ENCODE measurements around the gene BANP.
"Not testable (repeated sequence)": the region's sequence is repeated elsewhere in the genome, so short reads cannot be mapped to it uniquely, and the experiment has no call there.

The BANP gene

DNA sequence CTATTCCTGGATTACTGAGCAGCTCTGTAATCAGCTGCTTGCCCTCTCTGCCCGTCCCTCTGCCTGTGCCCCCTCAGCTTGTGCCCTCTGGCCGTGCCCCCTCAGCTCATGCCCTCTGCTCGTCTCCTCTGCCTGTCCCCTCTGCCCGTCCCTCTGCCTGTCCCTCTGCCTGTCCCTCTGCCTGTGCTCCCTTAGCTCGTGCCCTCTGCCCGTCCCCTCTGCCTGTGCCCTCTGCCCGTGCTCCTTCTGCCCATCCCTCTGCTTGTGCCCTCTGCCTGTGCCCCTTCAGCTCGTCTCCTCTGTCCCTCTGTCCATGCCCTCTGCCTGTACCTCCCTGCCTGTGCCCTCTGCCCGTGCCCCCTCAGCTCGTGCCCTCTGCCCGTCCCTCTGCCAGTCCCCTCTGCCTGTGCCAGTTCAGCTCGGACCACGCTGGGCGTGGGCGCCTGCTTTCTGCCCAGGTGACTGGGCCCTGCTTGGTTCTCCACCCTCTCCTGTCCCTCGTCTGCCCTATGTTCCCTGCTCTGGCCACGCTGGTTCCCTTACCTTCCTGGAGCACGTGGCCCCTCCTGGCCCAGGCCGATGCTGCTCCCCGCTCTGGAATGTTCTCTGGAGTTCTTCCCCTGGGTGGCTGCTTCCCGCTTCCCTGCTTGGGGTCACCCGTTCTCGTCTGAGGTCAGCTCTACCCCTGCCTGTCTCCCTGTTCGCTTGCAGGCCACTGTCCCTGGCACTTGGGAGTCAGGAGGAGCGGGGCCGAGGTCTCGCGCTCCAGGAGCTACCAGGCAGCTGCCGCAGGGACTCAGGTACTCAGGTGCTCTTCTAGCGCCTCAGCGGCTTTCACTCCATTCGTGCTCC lies 63.9 kb downstream of the BANP start:
- DNase-seq (ENCODE audit: low spot score): no peak

DNA sequence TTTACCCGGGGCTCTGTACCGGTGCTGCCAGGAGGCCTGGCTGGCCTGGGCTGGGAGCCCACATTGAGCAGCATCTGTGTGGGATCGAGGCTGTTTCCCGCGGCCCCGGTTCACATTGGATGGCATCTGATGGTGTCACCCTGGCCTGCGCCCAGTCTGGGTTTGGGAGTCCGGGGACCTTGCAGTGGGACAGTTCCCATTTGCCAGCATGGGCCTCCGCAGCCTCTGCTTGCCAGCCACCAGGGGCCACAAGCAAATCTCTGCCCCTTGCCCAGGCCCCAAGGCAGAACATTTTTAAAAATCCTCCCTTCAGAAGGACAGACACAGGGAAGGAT lies 64.5 kb downstream of the BANP start:
- no peak for DNase-seq (ENCODE audit: low spot score)

DNA sequence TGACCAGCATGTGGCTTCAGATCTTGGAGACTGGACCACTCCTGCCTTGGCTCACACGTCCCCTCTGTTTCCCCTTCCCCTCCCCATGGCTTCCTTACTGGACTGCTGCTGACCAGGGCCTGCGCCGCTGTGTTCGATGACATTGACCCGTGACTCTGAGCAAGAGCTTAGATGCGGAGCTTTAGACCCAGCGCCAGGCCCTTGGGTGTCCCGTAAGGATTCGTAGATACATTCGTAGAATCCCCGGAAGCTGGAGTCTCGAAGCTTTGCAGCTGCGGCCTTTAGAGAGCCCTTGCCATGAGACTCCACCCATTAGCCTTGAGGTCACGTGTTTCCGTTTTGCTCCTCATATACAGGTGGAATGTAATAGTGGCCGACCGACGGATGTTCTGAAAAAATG lies 65.2 kb downstream of the BANP start:
- DNase-seq (ENCODE audit: low spot score): not testable (repeated sequence)

DNA sequence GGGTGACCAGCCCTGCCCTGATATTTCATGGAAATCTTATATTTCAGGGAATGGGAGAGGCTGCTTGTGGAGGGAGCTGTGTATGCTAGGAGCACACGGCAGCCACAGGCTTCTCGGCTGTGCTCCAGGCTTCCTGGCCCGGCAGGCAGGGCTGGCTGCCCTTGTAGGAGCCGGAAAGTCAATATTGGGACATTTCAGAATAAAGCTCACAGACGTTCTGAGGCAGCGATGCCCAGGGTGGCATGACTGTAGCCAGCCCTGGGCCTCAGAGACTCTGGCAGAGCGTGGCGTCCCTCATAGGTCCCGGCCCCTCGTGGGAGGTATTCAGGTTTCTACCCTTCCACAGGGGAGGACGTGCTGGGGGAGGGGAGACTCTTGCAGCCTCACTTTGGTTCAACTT lies 65.7 kb downstream of the BANP start:
- DNase-seq (ENCODE audit: low spot score): no peak

DNA sequence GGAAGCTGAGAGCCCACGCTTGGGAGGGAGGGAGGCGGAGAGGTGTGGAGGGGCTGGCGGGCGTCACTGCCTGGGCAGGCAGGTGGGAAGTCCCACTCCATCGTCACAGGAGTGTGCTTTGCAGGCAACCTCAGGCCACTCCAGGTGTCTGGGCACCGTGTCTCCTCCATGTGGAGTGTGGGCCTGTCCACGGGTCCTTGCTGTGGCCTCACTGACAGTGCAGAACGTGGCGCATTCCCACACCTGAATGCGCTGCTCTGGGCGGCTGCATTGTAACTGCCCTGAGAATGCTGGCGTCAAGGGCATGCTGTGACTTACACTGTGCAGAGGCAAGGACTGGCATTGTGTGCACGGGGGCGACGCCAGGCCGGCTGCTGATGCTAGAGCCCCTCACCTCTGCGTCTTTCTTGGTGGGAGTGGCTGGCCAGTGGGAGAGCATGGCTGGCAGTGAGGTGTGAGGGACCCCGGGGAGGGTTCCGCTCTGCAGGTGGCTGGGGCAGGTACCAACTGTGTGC lies 66.4 kb downstream of the BANP start:
- DNase-seq (ENCODE audit: low spot score): no peak

DNA sequence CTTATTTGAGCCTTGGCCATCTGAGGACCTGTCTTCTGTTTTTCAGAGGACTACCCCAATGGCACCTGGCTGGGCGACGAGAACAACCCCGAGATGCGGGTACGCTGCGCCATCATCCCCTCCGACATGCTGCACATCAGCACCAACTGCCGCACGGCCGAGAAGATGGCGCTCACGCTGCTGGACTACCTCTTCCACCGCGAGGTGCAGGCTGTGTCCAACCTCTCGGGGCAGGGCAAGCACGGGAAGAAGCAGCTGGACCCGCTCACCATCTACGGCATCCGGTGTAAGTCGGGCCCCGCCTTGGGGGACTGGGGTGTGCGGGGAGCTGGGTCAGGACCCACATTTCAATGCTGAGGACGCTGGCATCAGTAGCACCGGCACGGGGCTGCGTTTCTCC lies 67.1 kb downstream of the BANP start:
- DNase-seq (ENCODE audit: low spot score): not testable (repeated sequence)

DNA sequence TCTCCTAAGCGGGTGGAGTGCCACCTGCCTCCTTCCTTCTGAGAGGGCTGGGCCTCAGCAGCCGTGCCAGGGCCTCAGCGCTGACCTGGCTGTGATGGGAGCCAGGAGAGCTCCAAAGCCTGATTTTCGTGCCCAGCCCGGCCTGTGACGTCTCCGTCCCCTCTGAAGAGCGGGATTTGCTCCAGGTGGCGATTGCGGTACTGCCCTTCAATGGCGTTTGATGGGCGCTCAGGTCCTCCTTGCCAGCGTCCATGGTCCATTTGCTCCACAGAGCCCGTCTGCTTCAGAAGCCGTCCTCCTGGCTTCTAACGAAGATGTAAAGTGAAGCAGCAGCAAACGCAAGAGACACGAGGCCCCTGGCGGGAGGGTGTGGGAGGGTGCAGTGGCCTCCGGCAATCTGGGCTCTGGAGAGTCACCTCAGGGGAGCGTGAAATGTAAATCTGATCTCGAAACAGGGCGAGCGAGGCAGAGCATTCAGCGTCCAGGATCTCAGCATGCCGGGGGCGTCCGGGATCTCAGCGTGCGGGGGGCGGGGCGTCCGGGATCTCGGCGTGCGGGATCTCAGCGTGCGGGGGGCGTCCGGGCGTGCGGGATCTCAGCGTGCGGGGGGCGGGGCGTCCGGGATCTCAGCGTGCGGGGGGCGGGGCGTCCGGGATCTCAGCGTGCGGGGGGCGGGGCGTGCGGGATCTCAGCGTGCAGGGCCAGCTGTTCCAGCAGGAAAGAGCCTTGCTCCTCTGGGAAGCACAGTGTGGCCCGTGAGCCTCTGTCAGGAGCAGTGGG lies 68.0 kb downstream of the BANP start:
- DNase-seq (ENCODE audit: low spot score): peak; percentile 59

DNA sequence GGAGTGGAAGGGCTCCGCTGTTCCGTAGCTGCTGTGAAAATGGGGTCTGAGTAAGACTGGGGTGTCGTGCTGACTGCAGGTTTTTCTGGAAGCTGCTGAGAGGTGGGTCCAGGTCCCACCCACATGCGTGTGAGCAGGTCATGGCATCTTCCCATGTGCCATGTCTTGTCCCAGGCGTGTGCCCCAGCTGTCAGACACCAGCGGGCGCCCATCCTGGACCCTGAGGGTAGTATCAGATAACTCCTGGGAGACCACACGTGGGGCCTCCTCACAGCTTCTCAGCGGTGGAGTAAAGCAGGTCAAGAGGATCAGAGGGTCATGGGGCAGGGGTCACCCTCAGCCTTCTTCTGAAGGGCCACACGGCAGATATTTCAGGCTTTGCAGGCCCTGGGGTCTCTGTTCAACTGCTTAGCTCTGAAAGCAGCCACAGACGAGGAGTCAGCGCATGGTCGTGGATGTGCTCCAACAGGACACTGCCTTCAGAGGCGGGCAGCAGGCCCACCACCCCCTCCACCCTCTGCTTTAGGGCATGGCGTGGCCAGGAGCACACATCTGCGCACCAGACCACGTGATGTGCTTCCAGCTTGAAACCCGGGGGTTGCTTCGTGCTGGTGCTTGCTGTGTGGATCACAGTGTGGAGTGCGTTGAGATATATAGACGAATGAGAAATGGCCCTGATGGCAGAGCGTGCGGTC lies 68.7 kb downstream of the BANP start:
- no peak for DNase-seq (ENCODE audit: low spot score)

DNA sequence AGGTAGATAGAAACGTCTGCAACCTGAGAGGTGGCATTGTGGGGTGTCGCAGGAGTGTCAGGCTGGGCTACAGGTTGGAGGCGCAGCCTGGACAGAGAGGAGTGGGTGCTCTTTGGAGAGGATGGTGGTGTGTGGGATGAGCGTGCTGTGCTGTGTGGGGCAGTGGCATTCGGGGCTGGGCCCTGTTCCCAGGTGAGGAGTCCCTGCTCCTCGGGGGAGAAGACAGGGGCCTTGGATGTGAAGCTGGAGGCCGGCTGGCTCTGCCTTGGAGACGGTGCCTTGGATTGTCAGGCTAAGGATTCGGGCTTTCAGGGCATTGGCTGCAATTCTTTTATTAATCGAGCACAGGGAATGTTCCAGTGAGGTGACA lies 69.3 kb downstream of the BANP start:
- no peak for DNase-seq (ENCODE audit: low spot score)

DNA sequence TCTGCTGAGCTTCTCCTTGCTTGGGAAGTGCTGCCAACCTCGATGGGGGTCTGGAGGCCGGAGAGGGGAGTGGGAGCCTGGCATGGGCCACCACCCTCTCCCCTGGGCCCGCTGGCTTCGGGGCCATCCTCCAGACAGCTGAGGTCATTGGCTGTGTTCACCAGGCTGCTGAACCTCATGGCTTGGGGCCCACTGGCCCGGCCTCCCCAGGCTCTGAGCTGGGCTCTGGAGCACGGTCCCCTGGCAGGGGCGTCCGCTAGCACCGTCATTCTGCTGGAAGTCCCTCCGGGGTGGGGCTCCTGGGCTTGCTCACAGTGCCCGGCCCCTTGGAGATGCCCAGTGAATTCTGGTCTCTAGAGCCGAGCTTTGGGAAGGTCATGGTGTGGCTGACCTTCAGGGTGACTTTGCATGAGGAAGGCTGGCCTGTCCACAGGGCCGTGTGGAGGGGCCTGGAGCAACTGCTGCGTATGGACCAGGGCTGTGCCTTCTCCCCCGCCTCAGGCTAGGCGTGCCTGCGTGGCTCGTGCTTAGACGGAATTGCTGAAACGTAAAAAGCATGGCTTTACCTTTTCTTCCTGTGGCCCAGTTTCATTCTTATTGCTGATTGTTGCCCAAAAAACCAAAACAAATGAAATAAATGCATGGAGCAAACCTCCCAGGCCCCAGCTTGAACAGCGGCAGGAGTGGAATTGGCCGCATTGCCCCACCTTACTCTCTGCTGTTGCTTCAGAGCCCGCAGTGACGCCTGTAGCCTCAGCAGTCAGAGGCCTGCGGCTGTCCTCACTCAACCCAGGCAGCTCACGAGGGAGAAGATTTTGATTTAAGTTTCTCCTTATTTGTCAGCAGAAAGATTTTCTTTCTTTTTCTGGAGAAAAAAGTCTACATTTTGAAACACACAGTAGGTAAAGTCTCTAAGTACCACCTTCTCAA lies 70.1 kb downstream of the BANP start:
- DNase-seq (ENCODE audit: low spot score): not testable (repeated sequence)

DNA sequence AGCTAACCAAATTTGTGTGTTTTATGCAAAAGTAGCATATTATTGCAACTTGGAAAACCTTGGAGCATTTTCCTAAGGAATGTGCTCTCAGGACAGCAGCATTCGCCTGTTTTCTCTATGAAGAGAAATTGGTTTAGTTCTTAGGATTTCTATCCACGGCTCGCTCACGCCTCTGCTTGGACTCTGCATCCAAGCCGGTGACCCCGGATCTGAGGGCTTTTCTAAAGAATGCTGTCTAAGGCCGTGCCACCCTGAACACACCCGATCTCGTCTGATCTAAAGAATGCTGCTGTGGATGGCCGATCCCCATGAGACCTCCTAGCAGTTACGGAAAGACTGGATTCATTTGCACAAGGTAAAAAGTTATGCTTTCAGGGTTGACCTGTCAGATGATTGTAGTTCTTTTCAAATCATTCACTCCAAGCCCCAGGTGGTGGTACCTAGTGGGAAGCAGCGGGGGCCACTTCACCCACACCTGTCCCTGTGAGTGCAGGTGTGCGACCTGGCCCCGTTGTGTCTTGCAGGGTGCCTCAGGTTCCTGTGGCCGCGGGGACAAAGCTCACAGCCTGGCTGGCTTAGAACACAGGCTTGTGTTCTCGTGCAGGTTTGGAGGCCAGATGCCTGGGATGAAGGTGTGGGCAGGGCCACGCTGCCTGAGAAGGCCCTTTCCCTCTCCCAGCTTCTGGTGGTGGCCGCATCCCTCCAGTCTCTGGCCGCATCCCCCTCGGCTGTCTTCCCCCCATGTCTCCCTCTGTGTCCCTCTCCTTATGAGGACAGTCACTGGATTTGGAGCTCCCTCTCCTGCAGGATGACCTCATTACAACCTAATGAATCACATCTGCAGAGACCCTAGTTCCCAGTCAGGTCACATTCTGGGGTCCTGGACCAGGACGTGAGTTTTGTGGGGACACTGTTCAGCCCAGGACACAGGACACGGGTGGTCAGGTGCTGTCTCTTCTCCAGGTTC lies 71.1 kb downstream of the BANP start:
- DNase-seq (ENCODE audit: low spot score): no peak

DNA sequence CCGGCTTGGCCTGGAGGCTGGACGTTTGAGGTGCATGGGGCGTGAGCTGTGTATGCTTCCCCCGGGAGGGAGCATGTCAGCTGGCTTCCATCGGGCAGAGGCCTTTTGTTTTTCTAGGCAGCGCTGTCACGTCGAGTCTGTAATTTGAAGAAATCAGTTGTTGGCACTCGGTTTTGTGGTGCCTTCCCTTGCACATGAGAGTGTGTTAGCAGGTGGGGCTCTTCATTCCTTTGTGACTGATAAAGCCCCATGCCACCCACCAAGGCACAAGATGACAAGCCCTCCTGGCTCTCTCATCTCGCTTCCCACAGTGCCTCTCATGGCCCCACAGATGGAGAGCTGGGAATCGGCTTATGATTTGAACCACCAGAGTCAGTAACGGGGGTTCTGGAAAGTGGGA lies 72.1 kb downstream of the BANP start:
- DNase-seq (ENCODE audit: low spot score): no peak

DNA sequence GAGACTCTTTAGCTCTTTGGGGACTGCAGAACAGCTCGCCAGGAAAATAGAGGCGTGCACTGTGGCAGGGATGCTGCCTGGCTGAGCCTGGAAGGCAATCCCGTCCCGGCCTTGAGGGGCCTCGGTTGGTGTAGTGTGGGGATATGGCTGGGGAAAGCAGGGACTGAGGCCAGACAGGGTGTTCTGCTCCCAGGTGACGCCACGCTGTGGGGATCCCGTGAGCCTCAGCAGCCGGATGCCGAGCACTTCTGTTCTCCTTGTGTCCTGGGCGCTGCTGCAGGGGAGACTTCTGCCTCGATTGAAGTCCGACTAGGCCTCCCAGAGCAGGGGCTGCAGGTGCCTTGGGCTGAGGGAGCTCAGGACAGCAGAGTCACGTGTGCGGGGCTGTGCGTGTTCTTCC lies 72.6 kb downstream of the BANP start:
- no peak for DNase-seq (ENCODE audit: low spot score)

DNA sequence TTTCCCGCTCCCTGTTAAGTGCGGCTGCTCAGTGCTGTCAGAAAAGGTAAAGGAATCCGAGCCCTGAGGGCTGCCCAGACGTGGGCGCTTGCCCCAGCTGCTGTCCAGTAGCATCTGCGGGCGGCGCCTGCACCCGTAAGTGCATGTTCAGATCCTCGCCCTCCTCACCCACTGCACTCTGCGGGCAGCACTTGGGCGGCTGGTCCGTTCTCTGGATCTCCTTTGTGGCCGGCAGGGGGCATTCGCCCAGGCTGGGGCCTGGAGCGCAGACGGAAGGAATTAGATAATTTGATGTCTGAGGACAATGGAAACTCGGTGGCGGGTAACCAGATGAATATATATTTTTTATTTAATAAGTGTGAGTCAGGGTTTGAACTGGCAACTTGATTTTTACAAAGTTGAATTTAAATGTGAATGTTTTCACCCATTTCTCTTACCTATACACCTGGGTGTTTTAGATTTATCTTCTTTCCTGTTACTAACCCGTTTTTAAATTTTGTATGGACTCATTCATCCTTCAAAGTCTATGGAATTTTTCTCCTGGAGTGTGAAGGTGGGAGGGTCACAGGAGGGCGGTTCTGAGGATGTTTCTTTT lies 73.4 kb downstream of the BANP start:
- peak; percentile 33 for DNase-seq (ENCODE audit: low spot score)

DNA sequence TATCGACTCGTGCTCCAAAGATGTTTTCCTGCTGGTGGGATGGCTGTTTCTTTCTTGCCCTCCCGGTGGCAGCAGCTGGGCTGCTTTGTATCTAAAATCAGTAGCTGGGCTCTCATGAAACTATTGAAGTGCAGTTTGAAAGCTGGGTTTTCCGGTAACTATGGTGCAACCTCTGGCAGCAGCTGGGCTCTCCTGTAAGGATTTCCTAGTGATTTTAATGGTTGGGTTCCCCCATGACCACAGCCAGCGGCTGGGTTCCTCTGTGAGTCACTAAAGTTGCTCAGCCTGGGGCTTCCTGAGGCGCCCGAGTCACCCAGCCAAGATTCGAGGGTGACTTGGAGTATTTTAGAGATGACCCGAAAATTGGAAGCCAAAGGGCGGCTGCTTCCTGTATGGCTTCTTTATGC lies 73.9 kb downstream of the BANP start:
- DNase-seq (ENCODE audit: low spot score): not testable (repeated sequence)

DNA sequence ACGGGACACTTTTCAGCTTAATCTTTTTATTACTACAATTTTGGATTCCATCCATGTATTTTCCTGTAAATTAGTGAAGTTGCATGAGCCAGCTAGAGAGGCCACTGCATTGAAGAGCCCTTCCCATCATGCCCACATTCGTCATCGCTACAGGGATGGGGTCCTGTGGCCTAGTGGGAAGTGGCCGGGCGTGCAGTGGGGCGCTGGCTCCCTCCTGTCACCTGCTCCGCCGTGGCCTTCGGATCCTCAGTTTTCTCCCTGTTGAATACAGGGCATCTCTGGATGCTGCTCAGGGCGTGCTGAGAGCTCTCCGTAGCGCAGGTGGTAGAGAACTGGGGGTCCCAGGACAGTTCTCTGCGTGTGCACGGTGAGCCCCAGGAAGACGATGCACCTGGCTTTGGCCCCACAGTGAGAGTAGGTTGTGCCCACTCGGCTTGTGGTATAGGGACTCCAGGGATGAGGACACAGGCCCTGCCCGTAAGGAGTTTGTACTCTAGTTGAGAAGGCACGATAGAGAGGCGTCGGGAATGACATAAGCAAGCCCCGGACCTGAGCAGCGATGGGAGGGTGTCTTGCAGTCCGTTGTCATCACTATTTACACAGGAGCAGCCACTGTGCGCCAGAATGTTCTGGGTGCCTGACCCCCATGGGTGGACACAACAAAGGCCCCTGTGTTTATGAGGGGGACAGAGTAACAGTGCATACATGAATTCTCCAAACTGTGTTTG lies 74.8 kb downstream of the BANP start:
- DNase-seq (ENCODE audit: low spot score): not testable (repeated sequence)

DNA sequence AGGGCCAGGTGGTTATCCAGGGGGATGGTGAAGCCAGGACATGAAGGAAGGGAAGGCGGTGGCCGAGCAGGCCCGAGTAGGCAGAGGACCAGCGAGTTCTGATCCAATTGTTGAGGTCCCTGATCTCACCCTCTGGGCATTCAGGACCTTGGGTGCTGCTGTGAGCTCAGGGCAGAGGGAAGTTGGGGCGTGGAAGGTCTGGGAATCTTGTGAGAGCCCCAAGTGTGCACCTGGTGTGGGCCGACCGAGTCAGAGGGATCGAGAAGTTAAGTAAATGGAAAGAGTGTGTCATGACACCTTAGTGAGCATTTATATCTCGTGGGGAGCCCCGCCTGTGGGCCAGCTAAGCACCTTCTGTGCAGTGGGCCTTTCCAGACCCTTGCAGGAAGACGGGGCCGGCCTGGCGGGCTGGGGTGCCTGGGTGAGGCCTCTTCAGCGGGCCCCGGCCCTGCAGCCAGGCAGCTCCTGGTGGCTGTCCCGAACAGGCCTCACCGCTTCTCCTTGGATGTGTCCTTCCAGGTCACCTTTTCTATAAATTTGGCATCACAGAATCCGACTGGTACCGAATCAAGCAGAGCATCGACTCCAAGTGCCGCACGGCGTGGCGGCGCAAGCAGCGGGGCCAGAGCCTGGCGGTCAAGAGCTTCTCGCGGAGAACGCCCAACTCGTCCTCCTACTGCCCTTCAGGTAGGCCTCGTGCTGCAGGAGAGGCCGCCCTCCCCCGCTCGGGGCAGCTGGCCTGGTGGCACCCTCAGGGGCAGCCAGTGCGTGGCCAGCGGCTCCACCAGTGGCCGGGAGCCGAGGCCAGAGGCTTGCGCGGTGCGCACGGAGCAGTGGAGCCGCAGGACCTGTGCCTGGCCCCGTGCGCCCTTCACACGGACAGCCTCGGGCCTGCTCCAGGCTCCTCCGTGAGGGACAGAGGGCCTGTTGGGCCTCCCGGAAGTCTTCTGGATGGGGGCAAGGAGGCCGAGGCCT lies 76.0 kb downstream of the BANP start:
- no peak for DNase-seq (ENCODE audit: low spot score)
